WI38 (cell line): ENCODE measurements around the gene HOXD12.

Experiments used
- H3K4me3 ChIP-seq: 2 replicates; pipeline ENCODE4 v1.5.1; 2011; ENCODE audit warnings: low read depth, mild to moderate bottlenecking, control low read depth, low read length
- TF ChIP-seq, protein P1 (sequence below): IDR thresholded peaks from 2 replicates; pipeline ENCODE4 v1.5.1; 2012; ENCODE audit warnings: low read depth, mild to moderate bottlenecking, control low read depth, low read length

HOXD12 gene

DNA sequence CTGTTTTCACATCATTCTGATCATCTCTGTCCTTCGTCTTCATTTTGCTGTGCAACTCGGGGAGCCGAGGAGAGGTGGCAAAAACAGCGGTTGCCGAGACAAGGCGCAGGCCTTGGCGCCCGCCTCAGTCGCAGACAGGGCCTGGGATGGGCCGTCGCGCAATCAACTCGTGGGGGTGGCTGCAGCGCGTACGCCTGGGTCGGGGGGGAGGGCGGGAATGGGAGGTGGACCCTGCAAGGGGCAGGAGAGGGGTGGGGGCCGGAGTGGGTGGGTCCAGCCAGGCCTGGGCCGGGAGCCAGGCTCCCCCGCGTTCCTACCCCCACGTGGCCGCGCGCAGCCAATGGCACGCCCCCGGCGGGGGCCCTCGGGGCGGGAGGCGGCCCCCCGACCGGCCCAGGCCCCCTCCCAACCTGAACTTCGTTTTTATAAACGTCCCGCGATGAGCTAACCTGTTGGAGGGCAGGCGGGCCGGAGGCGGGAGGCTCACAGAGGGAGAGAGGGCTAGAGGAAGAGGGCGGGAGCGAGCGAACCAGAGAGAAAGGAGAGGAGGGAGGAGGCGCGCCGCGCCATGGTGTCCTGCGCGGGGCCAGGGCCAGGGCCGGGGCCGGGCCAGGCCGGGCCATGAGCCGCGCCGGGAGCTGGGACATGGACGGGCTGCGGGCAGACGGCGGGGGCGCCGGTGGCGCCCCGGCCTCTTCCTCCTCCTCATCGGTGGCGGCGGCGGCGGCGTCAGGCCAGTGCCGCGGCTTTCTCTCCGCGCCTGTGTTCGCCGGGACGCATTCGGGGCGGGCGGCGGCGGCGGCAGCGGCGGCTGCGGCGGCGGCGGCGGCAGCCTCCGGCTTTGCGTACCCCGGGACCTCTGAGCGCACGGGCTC is 7.1 kb upstream of the HOXD12 start, which contains the start of gene HOXD13:
HOXD13 (plus strand) TSS at position 452 of the 875 bp plus-strand sequence; CDS start at position 622, 170 bp downstream.
- 0 out of 2 replicates have a peak within 1 kb of the TSS, but pooled peaks have one; percentile 30 for H3K4me3 ChIP-seq

DNA sequence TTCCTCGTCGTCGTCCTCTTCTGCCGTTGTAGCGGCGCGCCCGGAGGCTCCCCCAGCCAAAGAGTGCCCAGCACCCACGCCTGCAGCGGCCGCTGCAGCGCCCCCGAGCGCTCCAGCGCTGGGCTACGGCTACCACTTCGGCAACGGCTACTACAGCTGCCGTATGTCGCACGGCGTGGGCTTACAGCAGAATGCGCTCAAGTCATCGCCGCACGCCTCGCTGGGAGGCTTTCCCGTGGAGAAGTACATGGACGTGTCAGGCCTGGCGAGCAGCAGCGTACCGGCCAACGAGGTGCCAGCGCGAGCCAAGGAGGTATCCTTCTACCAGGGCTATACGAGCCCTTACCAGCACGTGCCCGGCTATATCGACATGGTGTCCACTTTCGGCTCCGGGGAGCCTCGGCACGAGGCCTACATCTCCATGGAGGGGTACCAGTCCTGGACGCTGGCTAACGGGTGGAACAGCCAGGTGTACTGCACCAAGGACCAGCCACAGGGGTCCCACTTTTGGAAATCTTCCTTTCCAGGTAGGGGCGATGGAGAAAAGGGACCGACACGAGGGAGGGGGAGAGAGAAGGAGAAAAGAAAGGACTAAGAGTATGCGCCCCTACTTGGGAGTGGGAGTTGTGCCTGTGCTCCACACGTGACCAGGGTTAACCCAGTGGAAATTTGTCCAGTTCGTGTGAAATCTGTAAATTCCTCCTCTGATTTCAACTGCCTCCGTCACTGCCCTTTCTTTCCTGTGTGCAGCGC is 6.3 kb upstream of the HOXD12 start:
- 0 out of 2 replicates have a peak overlapping the region, but pooled peaks have one; percentile 30 for H3K4me3 ChIP-seq
- TF ChIP-seq, protein P1, sequence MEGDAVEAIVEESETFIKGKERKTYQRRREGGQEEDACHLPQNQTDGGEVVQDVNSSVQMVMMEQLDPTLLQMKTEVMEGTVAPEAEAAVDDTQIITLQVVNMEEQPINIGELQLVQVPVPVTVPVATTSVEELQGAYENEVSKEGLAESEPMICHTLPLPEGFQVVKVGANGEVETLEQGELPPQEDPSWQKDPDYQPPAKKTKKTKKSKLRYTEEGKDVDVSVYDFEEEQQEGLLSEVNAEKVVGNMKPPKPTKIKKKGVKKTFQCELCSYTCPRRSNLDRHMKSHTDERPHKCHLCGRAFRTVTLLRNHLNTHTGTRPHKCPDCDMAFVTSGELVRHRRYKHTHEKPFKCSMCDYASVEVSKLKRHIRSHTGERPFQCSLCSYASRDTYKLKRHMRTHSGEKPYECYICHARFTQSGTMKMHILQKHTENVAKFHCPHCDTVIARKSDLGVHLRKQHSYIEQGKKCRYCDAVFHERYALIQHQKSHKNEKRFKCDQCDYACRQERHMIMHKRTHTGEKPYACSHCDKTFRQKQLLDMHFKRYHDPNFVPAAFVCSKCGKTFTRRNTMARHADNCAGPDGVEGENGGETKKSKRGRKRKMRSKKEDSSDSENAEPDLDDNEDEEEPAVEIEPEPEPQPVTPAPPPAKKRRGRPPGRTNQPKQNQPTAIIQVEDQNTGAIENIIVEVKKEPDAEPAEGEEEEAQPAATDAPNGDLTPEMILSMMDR, result no peak

More for the DNA sequence above, 7.1 kb upstream of the HOXD12 start, which contains the start of gene HOXD13:
- TF ChIP-seq, protein P1, result no peak

DNA sequence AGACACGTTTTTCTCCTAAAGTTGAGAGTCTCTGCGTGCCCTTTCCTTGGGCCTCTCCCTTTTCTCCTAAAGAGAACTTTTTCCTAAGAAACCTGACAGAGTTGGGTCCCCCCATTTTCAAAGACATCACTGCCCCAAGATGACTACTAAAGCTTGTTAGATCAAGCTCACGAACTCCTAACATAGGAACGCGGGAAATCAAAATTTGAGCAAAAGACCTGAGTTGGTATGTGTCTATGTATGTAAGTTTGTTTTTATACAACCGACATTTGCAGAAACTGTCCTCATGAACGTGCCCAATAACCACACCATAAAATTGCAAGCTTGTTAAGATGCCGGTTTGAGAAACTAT is 5.7 kb upstream of the HOXD12 start:
- no peak overlapping the region for H3K4me3 ChIP-seq
- TF ChIP-seq, protein P1, result no peak

DNA sequence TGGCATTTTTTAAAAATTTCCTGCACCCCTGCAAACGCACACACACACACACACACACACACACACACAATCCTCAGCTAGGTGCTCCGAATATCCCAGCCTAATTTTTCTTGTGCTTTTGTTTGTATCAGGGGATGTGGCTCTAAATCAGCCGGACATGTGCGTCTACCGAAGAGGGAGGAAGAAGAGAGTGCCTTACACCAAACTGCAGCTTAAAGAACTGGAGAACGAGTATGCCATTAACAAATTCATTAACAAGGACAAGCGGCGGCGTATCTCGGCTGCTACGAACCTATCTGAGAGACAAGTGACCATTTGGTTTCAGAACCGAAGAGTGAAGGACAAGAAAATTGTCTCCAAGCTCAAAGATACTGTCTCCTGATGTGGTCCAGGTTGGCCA is 5.2 kb upstream of the HOXD12 start:
- H3K4me3 ChIP-seq, result no peak overlapping the region
- TF ChIP-seq, protein P1, result no peak

DNA sequence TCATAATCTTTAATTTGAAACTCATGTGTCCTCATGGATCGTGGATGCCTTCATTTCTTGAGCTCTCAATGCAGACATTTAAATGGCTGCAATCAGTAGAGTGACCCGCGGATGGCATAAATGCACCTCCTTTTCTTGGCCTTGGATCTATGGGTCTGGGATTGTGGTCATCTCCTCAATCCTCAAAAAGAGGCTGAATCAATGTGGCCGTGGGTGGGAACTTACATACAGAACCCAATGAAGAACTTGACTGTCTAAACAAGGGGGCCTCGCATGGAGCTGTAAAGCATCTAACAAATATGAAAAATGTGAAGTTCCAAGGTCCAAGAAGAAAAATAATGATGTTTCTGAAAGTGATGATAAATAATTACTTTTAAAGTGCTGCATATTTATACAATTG is 4.2 kb upstream of the HOXD12 start:
- TF ChIP-seq, protein P1, result no peak
- H3K4me3 ChIP-seq, result no peak overlapping the region

DNA sequence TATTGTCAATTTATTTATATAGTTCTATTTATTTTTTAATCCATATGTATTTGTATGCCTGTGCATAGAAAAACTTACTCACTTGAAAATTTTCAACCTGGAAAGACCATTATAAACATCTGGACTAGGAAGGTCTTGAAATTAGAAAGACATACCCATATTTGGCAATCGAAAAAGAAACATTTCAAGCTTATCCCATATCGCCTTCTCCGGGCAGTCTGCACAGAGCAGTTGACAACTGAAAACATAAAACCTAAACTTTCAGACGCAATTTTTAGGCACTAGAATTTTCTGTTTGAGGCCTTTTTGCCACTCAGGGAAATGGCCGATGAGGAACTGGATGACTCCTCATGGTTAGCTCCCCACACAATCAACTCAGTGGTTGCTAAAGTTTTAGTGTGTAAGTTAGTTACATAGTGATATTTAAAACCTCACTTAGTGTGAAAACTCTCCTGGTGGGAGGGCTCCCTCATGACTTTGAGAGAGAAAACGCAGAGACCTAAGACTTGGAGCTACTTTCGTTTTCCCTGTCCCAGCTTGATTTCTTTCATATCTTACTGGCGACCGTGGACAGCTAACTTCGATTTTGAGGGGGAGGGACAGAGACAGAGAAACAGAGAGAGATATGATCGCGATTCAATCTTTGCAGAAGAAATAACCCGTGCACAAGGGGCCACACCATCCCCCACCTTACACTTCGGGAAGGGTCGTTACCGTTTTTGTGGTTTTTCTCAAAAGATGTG is 3.2 kb upstream of the HOXD12 start:
- H3K4me3 ChIP-seq, result peak overlapping the region; percentile 57

More for the DNA sequence above, 3.2 kb upstream of the HOXD12 start:
- TF ChIP-seq, protein P1, result no peak
